Globus pallidus (tissue), 1 donor: Measurements from ENCODE around the gene ANKRD61.
A peak's percentile ranks its signal among the peaks of the same experiment; 100 is the strongest.
"Not testable (repeated sequence)": the region's sequence is repeated elsewhere in the genome, so short reads cannot be mapped to it uniquely, and the experiment has no call there.

Source experiments
- DNase-seq: peaks from one replicate; pipeline ENCODE4 v3.0.0-alpha.2; 2015; ENCODE audit warnings: low spot score

Gene ANKRD61

DNA sequence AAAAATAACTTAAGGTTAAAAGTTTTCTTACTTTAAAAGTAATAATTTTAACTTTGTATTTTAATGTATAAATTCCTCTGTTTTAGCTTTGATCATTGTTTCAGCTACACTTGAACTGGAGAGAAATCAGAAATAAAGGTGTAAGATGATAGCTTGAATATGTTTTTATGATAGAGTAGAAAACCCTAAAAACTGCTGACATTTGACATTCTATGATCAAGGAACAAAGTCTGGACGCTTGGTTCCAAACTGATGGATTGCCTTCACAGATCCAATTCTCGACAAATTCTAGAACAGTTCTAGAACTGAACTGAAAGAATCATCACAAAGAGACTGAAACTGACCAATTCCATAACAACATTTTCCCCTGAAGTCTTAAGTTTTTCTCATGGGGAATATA is at the start of gene ANKRD61:
Gene ANKRD61 (plus strand): TSS at position 389 of the 400 bp plus-strand sequence. CDS start 0 bp downstream, at position 389.
- DNase-seq, result no peak

DNA sequence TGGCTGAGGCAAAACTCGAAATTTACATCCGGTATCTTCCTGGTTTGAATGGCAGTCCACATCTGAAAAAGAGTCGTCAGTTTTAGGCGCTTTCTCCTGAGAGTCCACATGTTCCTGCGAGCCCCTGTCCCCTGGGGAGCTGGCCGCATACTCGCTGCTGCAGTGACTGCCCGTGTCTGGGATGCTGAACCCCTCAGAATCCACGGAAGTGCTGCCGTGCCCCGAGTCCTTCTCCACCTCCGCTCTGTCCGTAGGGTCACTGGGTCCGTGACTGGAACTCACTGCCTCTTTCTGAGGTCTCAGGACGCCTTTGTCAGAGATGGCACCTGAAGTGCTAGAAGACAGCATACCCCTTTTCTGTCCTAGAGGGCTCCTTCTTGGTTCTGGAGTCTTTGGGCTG is 44.1 kb upstream of the ANKRD61 start:
- DNase-seq, result not testable (repeated sequence)

DNA sequence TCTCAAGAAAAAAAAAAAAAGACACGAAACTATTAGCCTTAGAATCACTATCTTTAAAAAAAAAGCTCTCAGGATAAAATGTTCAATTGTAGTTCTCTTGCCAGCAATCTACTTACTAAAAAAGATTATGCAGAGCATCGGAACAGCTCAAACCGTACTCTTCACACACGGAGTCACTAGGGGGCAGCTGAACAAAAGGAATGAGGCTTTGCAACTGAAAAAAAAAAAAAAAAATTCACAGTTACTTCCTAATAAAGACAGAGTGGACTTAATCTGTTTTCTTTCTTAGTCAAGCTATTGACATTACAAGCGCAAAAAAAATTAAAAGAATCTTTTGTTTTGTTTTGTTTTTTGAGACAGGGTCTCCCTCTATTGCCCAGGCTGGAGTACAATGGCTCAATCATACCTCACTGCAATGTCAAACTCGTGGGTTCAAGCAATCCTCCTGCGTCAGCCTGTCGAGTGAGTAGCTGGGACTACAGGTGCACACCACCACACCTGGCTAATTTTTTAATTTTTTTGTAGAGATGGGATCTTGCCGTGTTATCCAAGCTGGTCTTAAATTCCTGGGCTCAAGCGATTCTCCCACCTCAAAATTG is 33.9 kb upstream of the ANKRD61 start:
- DNase-seq, result peak; percentile 70

DNA sequence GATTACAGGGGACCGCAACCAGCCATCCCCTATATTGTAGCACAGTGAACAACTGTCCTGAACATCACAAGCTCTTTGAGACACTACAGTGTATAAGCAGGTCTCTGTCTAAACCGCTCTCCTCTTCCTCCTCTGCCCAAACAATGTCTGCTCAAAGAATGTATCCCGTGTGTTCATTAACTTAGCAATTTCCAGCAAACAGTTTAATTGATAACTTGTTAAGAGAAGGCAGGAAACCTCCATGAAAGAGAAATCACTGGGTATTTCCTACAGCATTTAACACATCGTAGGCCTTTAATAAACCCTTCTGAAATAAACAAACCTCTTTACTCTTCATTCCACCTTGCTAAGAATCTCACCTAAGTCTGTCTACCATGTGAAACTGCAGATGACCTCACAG is 23.8 kb upstream of the ANKRD61 start:
- DNase-seq, result no peak

DNA sequence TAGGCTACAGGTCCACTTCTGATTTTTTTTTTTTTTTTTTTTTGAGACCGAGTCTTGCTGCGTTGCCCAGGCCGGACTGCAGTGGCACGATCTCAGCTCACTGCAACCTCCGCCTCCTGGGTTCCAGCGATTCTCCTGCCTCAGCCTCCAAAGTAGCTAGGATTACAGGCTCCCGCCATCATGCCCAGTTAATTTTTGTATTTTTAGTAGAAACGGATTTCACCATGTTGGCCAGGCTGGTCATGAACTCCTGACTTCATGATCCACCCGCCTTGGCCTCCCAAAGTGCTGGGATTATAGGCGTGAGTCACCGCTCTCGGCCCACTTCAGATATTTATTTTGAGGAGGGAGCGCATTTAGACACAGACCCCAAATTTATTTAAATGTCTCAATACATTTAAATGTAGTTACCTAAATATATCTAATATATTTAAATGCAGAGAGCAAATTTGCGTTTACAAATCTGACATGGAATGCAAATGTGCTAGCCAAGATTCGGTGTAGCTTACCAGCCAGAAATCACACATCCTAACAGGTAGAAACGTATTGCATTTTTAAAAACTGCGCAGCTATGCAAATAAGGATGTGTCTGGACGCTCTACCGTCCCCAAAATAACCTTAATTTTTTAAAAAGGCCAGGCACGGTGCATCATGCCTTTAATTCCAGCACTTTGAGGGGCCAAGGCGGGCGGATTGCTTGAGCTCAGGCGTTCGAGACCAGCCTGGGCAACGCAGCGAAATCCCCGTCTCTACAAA is 23.2 kb upstream of the ANKRD61 start:
- DNase-seq, result not testable (repeated sequence)

DNA sequence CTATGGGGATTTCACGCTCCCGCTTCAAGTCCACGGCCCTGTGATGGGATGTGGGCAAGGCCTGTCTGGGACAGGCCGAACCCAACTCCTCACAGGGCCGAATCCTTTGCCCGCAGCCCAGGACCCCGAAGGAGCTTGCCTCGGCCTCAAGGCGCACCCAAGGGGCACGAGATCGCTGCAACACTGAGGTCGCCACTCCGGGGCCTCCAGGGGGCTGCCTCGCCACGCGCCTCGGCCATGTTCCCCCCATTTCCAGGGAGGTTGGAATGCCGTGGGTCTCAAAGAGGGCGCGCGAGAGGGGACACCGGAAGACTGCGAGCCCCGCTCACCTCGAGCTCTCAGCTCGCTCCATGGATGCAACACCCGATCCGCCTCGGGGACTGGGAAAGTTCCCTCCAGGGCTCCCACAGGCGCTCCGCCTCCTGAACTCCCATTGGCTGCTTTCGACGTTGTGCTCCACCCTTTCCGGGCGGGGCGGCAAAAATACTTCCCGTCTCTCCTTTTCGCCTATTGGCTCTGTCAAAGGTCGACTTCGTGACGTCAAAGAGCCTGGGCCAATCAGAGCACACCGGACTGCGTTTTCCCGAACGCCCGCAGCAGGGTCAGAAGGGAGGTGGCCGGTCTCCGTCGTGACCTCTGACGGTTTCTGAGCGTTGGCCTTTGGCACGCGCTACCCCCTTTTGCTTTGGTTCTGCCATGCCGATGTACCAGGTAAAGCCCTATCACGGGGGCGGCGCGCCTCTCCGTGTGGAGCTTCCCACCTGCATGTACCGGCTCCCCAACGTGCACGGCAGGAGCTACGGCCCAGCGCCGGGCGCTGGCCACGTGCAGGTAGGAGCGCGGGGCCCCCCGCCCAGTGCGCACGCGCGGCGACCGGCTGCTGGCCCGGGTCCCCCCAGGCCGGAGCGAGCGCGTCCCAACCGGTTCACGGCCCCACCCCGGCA is 22.2 kb upstream of the ANKRD61 start, which contains the start of the genes AIMP2 and PMS2:
Gene AIMP2 (plus strand): TSS at position 605 of the 944 bp plus-strand sequence. CDS start 92 bp downstream, at position 697.
Gene PMS2 (minus strand): TSS at position 382 of the 944 bp plus-strand sequence. CDS start 30 bp downstream, at position 352.
- peak; percentile 98 for DNase-seq

DNA sequence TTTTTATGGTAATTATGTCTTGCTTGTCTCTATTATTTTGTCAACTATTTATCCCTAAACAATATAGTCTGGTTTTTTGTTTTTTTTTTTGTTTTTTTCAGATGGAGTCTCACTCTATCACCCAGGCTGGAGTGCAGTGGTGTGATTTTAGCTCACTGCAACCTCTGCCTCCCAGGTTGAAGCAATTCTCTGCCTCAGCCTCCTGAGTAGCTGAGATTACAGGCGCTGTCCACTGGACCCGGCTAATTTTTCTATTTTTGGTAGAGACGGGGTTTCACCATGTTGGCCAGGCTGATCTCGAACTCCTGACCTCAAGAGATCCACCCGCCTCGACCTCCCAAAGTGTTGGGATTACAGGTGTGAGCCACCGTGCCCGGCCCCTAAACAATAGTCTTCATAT is 20.8 kb upstream of the ANKRD61 start:
- not testable (repeated sequence) for DNase-seq

DNA sequence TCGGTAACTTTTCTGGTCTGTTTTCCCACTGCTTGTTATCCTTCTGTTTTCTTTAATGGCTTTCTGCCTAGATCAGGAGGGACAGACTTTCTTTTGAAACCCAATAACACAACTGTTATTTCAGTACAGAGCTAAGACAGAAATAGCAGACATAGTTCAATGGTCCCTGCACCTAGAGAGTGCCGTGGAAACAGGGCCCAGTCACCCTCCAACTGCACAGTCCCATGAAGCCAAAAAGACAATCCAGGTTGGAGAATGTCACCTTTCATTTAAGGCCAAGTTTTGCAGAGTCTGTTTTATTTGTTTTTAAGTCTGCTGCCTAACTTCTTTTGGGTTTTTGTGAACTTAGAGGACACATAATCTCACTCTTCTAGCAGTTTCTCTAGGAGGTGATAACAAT is 19.6 kb upstream of the ANKRD61 start:
- DNase-seq, result no peak

DNA sequence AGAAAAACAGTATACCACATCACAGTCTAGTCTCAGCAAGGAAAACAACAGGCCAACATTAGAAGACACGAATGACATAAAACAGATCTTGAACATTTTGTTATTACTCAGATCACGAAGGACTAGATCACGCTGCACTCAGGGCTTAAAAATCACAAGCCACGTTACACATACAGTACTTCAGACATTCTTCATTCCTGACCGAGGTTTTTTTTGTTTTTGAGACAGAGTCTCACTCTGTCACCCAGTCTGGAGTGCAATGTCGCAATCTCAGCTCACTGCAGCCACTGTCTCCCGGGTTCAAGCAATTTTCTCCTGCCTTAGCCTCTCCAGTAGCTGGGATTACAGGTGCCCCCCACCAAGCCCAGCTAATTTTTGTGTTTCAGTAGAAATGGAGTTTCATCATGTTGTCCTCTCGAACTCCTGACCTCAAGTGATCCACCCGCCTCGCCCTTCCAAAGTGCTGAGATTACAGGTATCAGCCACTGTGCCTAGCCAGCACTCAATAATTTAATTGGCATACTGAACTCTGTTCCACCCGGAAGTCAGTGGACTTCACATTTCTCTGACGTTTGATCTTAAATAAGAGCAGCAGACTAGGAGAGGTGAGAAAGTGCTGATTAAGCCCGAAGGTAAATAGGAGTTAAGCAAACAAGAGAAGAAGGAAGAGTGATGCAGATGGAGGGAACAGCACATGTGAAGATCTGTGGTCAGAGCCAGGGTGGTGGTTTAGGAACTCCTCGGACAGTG is 18.6 kb upstream of the ANKRD61 start:
- DNase-seq, result no peak

DNA sequence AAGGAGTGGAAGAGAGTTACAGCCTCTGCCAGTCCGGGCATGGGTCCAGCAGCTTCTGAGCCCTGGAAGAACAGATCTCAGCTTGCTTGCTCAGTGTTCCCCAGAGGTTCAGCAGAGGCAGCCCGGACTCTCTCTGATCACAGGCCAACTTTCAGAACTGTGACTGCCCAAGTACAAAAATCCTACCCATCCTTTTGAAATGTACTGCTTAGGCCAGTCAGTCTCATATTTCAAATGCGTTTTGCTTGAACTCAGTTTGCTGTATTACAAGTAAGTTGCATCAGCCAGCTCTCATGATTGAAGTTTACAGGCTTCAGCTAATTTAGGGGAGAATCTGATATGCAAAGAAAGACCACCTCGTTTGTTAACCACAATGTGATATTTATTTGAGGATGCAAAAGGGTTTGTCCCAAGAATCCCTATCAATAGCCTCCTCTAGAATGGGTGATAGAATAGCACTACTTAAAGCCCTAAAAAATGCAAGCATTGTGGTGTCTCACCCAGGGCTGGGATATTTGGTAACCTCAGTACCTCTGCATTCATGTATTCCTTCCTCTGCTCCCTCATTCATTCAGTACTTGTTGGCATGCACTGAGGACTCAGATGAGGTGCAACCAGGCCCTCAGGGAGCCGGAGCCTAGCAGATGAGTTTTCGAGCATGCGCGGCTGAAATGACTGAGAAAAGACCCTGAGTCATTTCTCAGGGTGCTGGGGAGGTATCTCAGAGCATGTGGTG is 15.1 kb upstream of the ANKRD61 start:
- no peak for DNase-seq

DNA sequence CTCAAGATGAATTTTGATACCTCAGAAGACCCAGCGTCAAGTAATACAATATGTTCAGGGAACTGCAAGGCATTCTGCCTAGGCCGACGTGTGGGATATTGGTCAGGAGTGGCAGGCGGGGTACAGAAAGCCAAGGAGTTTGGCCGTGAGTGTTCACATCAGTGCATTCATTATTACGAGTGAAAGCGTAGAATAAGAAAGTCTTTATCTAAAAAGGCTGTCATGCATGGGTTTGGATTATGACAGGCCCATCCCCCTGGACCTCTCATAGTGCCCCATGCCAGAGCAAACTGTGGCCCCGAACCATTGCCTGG is 14.6 kb upstream of the ANKRD61 start:
- no peak for DNase-seq

DNA sequence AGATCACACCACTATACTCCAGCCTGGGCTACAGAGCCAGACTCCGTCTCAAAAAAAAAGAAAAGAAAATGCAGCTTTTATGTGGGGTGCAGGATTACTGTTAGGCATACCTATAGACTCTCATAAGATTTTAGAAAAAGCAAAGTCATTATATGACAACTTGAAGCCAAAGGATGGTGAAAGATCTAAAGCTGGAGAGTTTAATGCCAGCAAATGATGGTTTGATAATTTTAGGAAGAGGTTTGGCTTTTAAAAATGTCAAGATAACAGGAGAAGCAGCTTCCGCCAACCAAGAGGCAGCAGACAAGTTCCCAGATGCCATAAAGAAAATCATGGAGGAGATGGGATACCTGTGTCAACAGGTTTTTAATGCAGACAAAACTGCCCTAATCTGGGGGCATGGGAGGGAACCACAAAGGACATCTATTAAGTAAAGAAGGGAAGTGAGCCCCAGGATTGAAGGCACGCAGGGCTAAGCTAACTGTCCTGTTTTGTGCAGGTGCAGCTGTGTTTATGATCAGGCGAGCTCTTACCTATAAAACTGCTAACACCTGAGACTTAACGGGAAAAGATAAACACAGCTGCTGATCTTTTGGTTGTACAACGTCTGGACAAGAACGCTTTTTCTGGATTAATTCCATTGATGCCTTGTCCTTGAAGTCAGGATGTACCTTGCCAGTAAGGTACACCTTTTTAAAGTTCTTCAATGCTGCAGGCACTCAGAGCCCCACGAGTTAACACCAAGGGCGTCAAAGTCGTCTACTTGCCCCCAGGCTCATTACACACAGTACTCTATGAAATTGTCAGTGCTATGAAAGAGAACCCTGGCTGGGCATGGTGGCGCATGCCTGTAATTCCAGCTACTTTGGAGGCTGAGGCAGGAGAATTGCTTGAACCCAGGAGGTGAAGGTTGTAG is 10.5 kb upstream of the ANKRD61 start:
- DNase-seq, result no peak

DNA sequence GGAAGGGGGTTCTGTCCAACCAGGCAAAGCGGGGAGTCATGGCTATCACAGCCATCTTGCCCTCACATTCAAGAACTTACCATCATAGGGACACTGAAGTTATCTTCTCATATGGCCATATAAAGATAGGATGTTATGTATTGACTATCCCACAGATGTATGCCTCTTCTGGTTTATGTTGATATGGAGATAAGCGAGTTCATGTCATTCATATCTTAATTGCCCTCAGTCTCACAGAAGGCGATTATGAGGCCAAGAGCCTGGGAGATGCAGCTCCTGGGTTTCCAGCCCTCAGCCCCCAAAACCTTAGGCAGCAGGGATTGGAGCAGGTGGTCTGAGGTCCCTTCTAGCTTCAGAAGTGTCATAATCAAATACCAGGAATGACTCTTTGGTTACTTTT is 8.5 kb upstream of the ANKRD61 start:
- DNase-seq, result no peak

DNA sequence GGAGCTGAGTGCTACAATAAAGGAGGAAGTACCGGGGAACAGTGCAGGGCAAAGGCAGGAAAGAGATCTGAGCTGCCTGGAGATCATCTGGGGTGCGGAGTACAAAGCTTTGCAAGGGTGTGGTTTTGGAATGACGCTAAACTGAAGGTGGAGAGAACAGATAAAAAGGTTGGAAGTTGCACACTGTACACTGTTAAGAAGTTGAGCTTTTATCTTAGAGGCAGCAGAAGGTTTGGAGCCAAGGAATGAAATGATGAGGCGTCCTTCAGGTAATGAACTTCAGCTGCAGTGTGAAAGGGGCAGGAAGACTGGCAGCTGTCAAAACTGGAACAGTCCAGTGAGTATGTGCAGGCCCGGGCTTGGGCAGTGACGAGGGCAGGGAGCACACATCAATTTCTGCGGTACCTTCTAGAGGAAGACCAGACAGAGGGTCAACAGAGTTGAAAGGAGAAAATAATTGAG is 7.2 kb upstream of the ANKRD61 start:
- DNase-seq, result no peak

DNA sequence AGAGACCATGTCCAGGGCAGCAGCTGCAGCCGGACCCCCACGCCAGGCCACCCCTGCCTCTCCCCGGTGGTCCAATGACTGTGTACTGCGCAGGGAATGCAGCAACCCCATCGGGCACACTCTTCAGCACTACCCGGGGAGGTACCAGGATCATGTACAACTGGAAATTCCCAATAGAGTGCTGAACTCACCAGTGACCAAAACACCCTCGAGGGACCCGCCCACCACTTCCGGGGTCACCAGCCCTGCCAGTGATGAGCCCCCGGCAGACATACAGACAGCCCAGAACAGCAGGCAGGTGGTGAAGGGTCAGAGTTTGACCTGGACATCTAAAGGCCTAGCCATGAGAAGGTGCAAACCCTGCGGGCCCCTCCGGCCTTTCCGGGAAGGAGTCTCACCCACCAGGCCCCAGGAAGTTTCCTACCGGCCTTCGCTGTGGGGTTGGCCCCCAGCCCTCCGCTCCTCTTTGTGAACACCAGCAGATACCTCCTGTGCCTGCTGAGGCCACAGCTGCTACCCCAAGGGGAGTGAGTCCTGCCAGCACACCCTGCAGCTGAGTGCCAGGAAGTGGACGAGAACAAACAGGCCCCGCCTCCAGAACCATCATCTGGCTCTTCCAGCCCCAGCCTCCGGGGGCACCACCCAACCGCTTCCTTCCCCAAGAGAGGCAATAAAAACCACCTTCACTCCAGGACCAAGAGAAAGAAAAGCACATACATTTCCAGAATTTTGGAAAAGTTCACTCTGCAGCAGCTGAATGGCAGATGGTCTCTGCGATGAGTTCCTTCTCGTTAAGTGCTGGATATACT is 5.0 kb upstream of the ANKRD61 start:
- DNase-seq, result peak; percentile 23

DNA sequence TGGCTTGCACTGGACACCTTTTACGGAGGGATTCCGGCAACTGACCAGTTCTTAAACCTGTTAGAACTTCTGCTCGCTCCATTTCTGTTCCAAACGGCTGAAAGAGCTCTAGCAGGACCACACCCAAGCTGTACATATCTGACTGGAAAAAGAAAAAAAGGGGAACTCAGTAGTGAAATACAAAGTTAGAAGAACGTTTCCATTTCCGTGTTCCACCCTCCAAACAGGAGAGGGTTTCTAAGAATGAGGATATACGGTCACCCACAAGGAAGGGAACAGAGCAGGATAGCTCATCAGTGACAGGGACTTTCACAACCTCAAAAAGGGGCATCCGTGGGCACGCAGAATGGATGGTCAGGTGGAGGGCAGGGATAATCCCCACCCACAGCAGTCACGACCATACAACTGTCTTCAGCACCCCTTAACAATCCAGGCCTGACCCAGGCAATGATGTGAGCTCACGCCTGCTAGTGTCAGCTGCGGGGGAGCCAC is 4.3 kb upstream of the ANKRD61 start:
- no peak for DNase-seq

DNA sequence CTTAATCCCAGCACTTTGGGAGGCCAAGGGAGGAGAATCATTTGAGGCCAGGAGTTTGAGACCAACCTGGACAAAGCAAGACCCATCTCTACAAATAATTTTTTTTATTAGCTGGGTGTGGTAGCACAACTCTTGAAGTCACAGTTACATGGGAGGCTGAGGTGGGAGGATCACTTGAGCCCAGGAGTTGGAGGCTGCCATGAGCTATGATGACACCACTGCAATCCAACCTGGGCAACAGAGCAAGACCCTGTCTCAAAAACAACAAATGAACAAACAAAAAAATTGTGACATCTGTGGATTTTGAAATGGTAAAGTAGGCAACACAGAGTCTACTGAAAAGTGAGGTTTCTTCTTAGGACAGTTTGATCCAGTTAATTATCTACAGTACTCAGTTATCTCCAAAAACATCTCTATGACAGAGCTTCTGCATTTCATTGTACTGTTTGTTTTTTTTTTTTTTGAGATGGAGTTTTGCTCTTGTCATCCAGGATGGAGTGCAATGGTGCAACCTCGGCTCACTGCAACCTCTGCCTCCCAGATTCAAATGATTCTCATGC is 3.3 kb upstream of the ANKRD61 start:
- DNase-seq, result no peak

DNA sequence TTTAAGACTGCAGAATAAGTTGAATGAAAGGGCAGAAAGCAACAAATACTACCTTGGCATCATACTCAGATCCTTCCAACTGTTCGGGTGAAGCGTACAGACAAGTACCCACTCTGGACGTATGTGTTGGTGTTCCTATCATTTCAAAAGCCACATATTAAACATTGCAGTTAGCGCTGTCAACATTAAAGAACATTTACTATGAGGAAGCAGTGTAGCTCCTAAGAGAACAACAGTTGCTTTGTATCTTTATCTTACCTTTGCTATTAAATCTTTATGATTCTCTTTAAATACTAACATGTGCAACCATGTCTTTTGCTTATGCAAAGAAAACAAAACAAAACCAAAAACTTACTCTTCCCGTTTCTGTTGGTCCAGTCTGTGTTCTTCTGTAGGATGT is 2.6 kb upstream of the ANKRD61 start:
- DNase-seq, result no peak

DNA sequence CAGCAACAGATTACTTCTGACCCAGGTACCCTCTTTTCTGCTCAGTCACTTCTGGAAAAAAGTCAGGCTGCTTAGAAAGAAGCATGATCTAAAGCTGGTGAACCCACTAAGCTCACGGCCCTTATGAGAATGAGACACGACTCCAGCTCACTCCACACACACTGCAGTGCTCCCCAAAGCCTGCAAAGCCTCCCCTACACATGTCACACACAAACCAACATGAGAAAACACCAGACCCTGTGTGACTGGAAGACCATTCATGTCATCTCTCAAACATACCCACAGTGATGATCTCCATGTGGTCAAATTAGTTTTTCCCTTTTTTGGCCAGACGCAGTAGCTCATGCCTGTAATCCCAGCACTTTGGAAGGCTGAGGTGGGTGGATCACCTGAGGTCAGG is 391 bp downstream of the ANKRD61 start:
- DNase-seq, result no peak
